HepG2 (cell line): ENCODE measurements around the gene TRIAP1. TPM values are rescaled to one million over a fixed set of nuclear protein-coding genes. Genes with fewer than 3 reads are reported as not detected.

Experiments
- AGO2 ChIP-seq: fragments of 200-400 bp; formaldehyde crosslinking; optimal IDR thresholded peaks from 2 replicates; pipeline ENCODE3; 2017; ENCODE audit warnings: mild to moderate bottlenecking, low read depth, low read length, moderate library complexity
- ASH2L ChIP-seq: fragments of 300-600, 200-600 bp; sonication (generic); IDR thresholded peaks from 2 replicates; pipeline ENCODE4 v1.7.0; 2017; ENCODE audit warnings: low read depth, mild to moderate bottlenecking, moderate library complexity, mixed read lengths, low read length; ENCODE audit not compliant: insufficient read length
- CENPX ChIP-seq: sonication (generic); formaldehyde crosslinking; IDR thresholded peaks from 2 replicates; pipeline ENCODE4 v1.9.0; 2021; ENCODE audit warnings: mild to moderate bottlenecking, missing genetic modification reagents, moderate library complexity
- CREM ChIP-seq, 2 experiments: sonication (generic) in 1 of 2; formaldehyde crosslinking in 1 of 2; IDR thresholded peaks; 2 replicates each; pipeline versions ENCODE4 v1.4.0 to v1.6.1; 2016 to 2020; ENCODE audit warnings: antibody characterized with exemption in 1 of 2, mild to moderate bottlenecking in 1 of 2, missing genetic modification reagents in 1 of 2
- ERF ChIP-seq: IDR thresholded peaks from 2 replicates; pipeline ENCODE4 v1.6.1; 2018; ENCODE audit warnings: missing biosample characterization, missing genetic modification reagents
- ETV5 ChIP-seq: IDR thresholded peaks from 2 replicates; pipeline ENCODE4 v1.6.1; 2018; ENCODE audit warnings: missing biosample characterization, missing genetic modification reagents, inconsistent platforms, borderline replicate concordance
- GMEB1 ChIP-seq: sonication (generic); formaldehyde crosslinking; IDR thresholded peaks from 2 replicates; pipeline ENCODE4 v1.5.1; 2020; ENCODE audit warnings: missing genetic modification reagents, mild to moderate bottlenecking, borderline replicate concordance
- HDAC2 ChIP-seq: sonication (generic); formaldehyde crosslinking; IDR thresholded peaks from 2 replicates; pipeline ENCODE4 v1.4.0; 2020; ENCODE audit warnings: missing genetic modification reagents
- HES4 ChIP-seq: sonication (generic); formaldehyde crosslinking; IDR thresholded peaks from 2 replicates; pipeline ENCODE4 v1.9.0; 2021; ENCODE audit warnings: mild to moderate bottlenecking, missing genetic modification reagents, borderline replicate concordance
- ONECUT2 ChIP-seq: sonication (generic); formaldehyde crosslinking; IDR thresholded peaks from 2 replicates; pipeline ENCODE4 v1.4.0; 2020; ENCODE audit warnings: missing genetic modification reagents
- POGZ ChIP-seq: sonication (generic); formaldehyde crosslinking; IDR thresholded peaks from 2 replicates; pipeline ENCODE4 v1.4.0; 2020; ENCODE audit warnings: mild to moderate bottlenecking, missing genetic modification reagents
- PRDM15 ChIP-seq: sonication (generic); formaldehyde crosslinking; IDR thresholded peaks from 2 replicates; pipeline ENCODE4 v1.4.0; 2020; ENCODE audit warnings: missing genetic modification reagents
- SOX13 ChIP-seq, 3 experiments: fragments of 450-650 bp in 1 of 3; sonication (generic) in 1 of 3; formaldehyde crosslinking in 1 of 3; IDR thresholded peaks in 2 of 3; conservative IDR thresholded peaks in 1 of 3; 2 replicates each; pipeline versions ENCODE4 v1.5.0 to v1.6.1; 2016 to 2020; ENCODE audit warnings: antibody characterized with exemption in 1 of 3, mild to moderate bottlenecking in 1 of 3, missing compliant biosample characterization in 1 of 3, missing genetic modification reagents in 1 of 3, moderate library complexity in 1 of 3
- ZNF124 ChIP-seq: sonication (generic); formaldehyde crosslinking; IDR thresholded peaks from 2 replicates; pipeline ENCODE4 v1.4.0; 2020; ENCODE audit warnings: missing genetic modification reagents
- ZNF329 ChIP-seq: sonication (generic); formaldehyde crosslinking; IDR thresholded peaks from 2 replicates; pipeline ENCODE4 v1.9.0; 2021; ENCODE audit warnings: low read depth, mild to moderate bottlenecking, missing genetic modification reagents
- ZNF574 ChIP-seq: sonication (generic); formaldehyde crosslinking; IDR thresholded peaks from 2 replicates; pipeline ENCODE4 v1.4.0; 2020; ENCODE audit warnings: missing genetic modification reagents
- polyA plus RNA-seq, 8 experiments: library from polyadenylated mRNA; depleted of rRNA in 3 of 8; stranded (reverse) in 7 of 8; unstranded in 1 of 8; fragments of >200 nt; fragmentation: Illumina TruSeq in 4 of 8; extraction: Trizol in 4 of 8; gene quantifications; 2 replicates each; pipeline versions ENCODE4 v1.2.1 to v1.2.3, GENCODE V29; 2011 to 2016; ENCODE audit warnings: low read depth in 4 of 8, missing spikeins in 1 of 8, mixed read lengths in 1 of 8; ENCODE audit not compliant: insufficient read depth in 1 of 8
- total RNA-seq, 5 experiments: library from RNA; depleted of rRNA; stranded (reverse); fragments of >200 nt; fragmentation: Illumina TruSeq; extraction: Trizol; gene quantifications; 2 replicates each; pipeline ENCODE4 v1.2.3, GENCODE V29; 2016; ENCODE audit warnings: low read depth in 1 of 5
- TF ChIP-seq, protein P1 (sequence below): sonication (generic); formaldehyde crosslinking; IDR thresholded peaks from 2 replicates; pipeline ENCODE4 v1.4.0; 2020; ENCODE audit warnings: missing genetic modification reagents

The TRIAP1 gene
- total and polyA plus RNA-seq, 2 of the 13 experiments (the other 11 are each of a cell fraction or from before 2014, with no cell fraction given): 55.0 to 117 TPM

GRCh38 chr12:120437735-120438494 is 8.3 kb downstream of the TRIAP1 start, which contains the start of gene COX6A1 (continued):
- TF ChIP-seq ZNF574 (peak; percentile 85), SOX13 (IDR thresholded peaks at IDR 0.05) (no peak), SOX13 (CRISPR knock-in tag; conservative IDR thresholded peaks at IDR 0.05 in 1 of 2, IDR thresholded peaks at IDR 0.05 in 1 of 2) (0 out of 4 replicates have a peak, but pooled peaks of 1 of the 2 experiments have one; percentile 28), GMEB1 (CRISPR knock-in tag) (peak; percentile 60; the same call in 1 of the 2 replicates), ERF (CRISPR knock-in tag) (peak; percentile 46; the same call in 1 of the 2 replicates), ZNF329 (CRISPR knock-in tag) (peak; percentile 44; the same call in 1 of the 2 replicates), ASH2L (peak; percentile 74), HDAC2 (CRISPR knock-in tag) (peak; percentile 66), HES4 (CRISPR knock-in tag) (peak; percentile 76; the same call in 1 of the 2 replicates), CENPX (CRISPR knock-in tag) (no peak), CREM (IDR thresholded peaks at IDR 0.05) (peak; percentile 47; the same call in 1 of the 2 replicates), CREM (CRISPR knock-in tag; IDR thresholded peaks at IDR 0.05) (no peak), POGZ (CRISPR knock-in tag) (peak; percentile 29; the same call in 1 of the 2 replicates), ETV5 (CRISPR knock-in tag) (peak; percentile 67; the same call in 1 of the 2 replicates), ONECUT2 (CRISPR knock-in tag) (no peak), AGO2 (peak; percentile 56), ZNF124 (CRISPR knock-in tag) (peak; percentile 62; the same call in 1 of the 2 replicates), PRDM15 (CRISPR knock-in tag) (0 out of 2 replicates have a peak, but pooled peaks have one; percentile 19)
- TF ChIP-seq, protein P1, sequence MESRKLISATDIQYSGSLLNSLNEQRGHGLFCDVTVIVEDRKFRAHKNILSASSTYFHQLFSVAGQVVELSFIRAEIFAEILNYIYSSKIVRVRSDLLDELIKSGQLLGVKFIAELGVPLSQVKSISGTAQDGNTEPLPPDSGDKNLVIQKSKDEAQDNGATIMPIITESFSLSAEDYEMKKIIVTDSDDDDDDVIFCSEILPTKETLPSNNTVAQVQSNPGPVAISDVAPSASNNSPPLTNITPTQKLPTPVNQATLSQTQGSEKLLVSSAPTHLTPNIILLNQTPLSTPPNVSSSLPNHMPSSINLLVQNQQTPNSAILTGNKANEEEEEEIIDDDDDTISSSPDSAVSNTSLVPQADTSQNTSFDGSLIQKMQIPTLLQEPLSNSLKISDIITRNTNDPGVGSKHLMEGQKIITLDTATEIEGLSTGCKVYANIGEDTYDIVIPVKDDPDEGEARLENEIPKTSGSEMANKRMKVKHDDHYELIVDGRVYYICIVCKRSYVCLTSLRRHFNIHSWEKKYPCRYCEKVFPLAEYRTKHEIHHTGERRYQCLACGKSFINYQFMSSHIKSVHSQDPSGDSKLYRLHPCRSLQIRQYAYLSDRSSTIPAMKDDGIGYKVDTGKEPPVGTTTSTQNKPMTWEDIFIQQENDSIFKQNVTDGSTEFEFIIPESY (CRISPR knock-in tag): 0 out of 2 replicates have a peak, but pooled peaks have one; percentile 7
